CD4-positive, alpha-beta T cell (primary cell): ENCODE data around the gene E2F7. TPM values are rescaled to one million over a fixed set of nuclear protein-coding genes. Genes with fewer than 3 reads are reported as not detected.

ENCODE experiments used
- ATAC-seq: fragments of 200-7000 bp; cut with Tn5 transposase; one replicate; pipeline ENCODE4 v1.10.0; 2022; ENCODE audit warnings: mild to moderate bottlenecking; ENCODE audit not compliant: poor library complexity
- CTCF ChIA-PET: fragments of 350-600 bp; sonication (Branson Sonifier 250); formaldehyde crosslinking; loops from one replicate; lab custom pipeline; 2021; ENCODE audit warnings: antibody characterized with exemption, inconsistent platforms; lab: Charles Lee
- POLR2A ChIA-PET: fragments of 350-600 bp; sonication (Branson Sonifier 250); formaldehyde crosslinking; loops from one replicate; lab custom pipeline; 2021; ENCODE audit warnings: antibody characterized with exemption, inconsistent platforms; lab: Charles Lee
- DNase-seq, 14 experiments: peaks; one replicate each; pipeline ENCODE4 v3.0.0-alpha.2; 2013 to 2020; ENCODE audit warnings: mixed read lengths in 2 of 14
- H3K27ac ChIP-seq, 2 donors: one replicate each; pipeline versions ENCODE4 v1.5.1 to v1.7.0; 2013; ENCODE audit warnings: low read length in 2 of 2, low read depth in 1 of 2, mild to moderate bottlenecking in 1 of 2
- H3K27me3 ChIP-seq, 2 experiments: 1 replicate in 1 of 2; 2 replicates in 1 of 2; pipeline versions ENCODE4 v1.6.1 to v1.7.0; 2013; ENCODE audit warnings: low read length in 2 of 2, control low read depth in 1 of 2, mild to moderate bottlenecking in 1 of 2, moderate library complexity in 1 of 2; ENCODE audit not compliant: insufficient read depth in 2 of 2, control insufficient read depth in 1 of 2
- H3K36me3 ChIP-seq: one replicate; pipeline ENCODE4 v1.6.1; 2013; ENCODE audit warnings: low read length, control low read depth; ENCODE audit not compliant: insufficient read depth
- H3K4me1 ChIP-seq: one replicate; pipeline ENCODE4 v1.6.1; 2013; ENCODE audit warnings: low read length, control low read depth; ENCODE audit not compliant: insufficient read depth
- H3K4me3 ChIP-seq: one replicate; pipeline ENCODE4 v1.5.1; 2013; ENCODE audit warnings: mild to moderate bottlenecking, low read length, moderate library complexity
- H3K9me3 ChIP-seq, 2 experiments: 1 replicate in 1 of 2; 2 replicates in 1 of 2; pipeline versions ENCODE4 v1.6.1 to v1.7.0; 2013; ENCODE audit warnings: low read length in 2 of 2, mild to moderate bottlenecking in 2 of 2, control low read depth in 1 of 2, moderate library complexity in 1 of 2; ENCODE audit not compliant: control insufficient read depth in 1 of 2, insufficient read depth in 1 of 2
- H3K27ac Mint-ChIP-seq: one replicate; pipeline ENCODE4 v1.8.0; 2020; ENCODE audit warnings: mixed read lengths
- H3K27me3 Mint-ChIP-seq: one replicate; pipeline ENCODE4 v1.8.0; 2021; ENCODE audit warnings: mixed read lengths
- H3K36me3 Mint-ChIP-seq: one replicate; pipeline ENCODE4 v1.8.0; 2021; ENCODE audit warnings: low read depth, mixed read lengths
- H3K4me1 Mint-ChIP-seq: one replicate; pipeline ENCODE4 v1.8.0; 2021; ENCODE audit warnings: low read depth, mixed read lengths
- H3K4me3 Mint-ChIP-seq: one replicate; pipeline ENCODE4 v1.8.0; 2020; ENCODE audit warnings: mild to moderate bottlenecking, mixed read lengths
- H3K9me3 Mint-ChIP-seq: one replicate; pipeline ENCODE4 v1.8.0; 2020; ENCODE audit warnings: mixed read lengths
- CTCF ChIP-seq: fragments of 200-600 bp; IDR thresholded peaks from one replicate; pipeline ENCODE4 v1.8.0; 2022; ENCODE audit warnings: antibody characterized with exemption, mild to moderate bottlenecking
- intact Hi-C, 2 experiments: fragments of 100-400 bp; cut with DNase I in 1 of 2; cut with micrococcal nuclease in 1 of 2; formaldehyde crosslinking; loops; one replicate each; pipeline versions ENCODE4 v1.15.1 to v1.9.0; 2023 to 2025; cut with DNase I, micrococcal nuclease
- total RNA-seq, 174 experiments: library from RNA in 2 of 174; stranded (reverse) in 2 of 174; gene quantifications; one replicate each; pipeline ENCODE4 v1.2.3 and lab custom pipeline; 2021 to 2026

The E2F7 gene
- total RNA-seq, 2 experiments from 2014 or later = 0.14 to 0.16 TPM

- ATAC-seq (no peak), DNase-seq (no peak)
- Mint-ChIP-seq H3K4me3 (no peak overlapping the region), H3K4me1 (no peaks in the 10 kb centered on the region), H3K9me3 (no peaks in the 10 kb centered on the region), H3K27me3 (no peaks in the 10 kb centered on the region), H3K27ac (no peak overlapping the region), H3K36me3 (no peaks in the 10 kb centered on the region)
- CTCF ChIA-PET = no interaction called here
- Histone ChIP-seq H3K27me3 (no peaks in the 10 kb centered on the region), H3K4me1 (no peaks in the 10 kb centered on the region), H3K27ac (no peak overlapping the region), H3K9me3 (no peaks in the 10 kb centered on the region), H3K36me3 (no peaks in the 10 kb centered on the region), H3K4me3 (no peak overlapping the region)
- POLR2A ChIA-PET = no interaction called here
- intact Hi-C loops = no loop called here
- no peak for TF ChIP-seq CTCF
Measured at GRCh38 chr12:77016606-77017005, 48.8 kb downstream of the E2F7 start.

GRCh38 chr12:77013091-77013490, 52.3 kb downstream of the E2F7 start:
- H3K4me1 Mint-ChIP-seq = peaks cover 6% of the 10 kb centered on the region
- H3K27ac ChIP-seq = no peak overlapping the region
- peaks cover 18% of the 10 kb centered on the region for H3K27me3 Mint-ChIP-seq
- no peak for ATAC-seq
- ChIA-PET POLR2A (no interaction called here), CTCF (no interaction called here)
- no peak for DNase-seq
- intact Hi-C loops = loop anchor here in 1 of 2 experiments (5.0 kb wide), 1 partner anchor 221 kb away; no protein-coding TSS in a partner anchor
- no peaks in the 10 kb centered on the region for H3K9me3 Mint-ChIP-seq
- TF ChIP-seq CTCF = no peak
- H3K36me3 ChIP-seq = no peaks in the 10 kb centered on the region
- no peaks in the 10 kb centered on the region for H3K9me3 ChIP-seq
- H3K27ac Mint-ChIP-seq = no peak overlapping the region
- no peak overlapping the region for H3K4me3 Mint-ChIP-seq
- no peaks in the 10 kb centered on the region for H3K36me3 Mint-ChIP-seq
- no peak overlapping the region for H3K4me3 ChIP-seq
- no peaks in the 10 kb centered on the region for H3K4me1 ChIP-seq
- H3K27me3 ChIP-seq = peaks cover 0 to 4% of the 10 kb centered on the region in 2 experiments

GRCh38 chr12:77010691-77011548, 54.4 kb downstream of the E2F7 start:
- POLR2A ChIA-PET = interaction anchor here (0.8 to 1.4 kb wide), 3 partner anchors 10 to 389 kb away, joined by 3 to 10 read pairs (median 3); no protein-coding TSS in a partner anchor
- peaks cover 0 to 5% of the 10 kb centered on the region in 2 experiments for H3K27me3 ChIP-seq
- CTCF ChIA-PET = interaction anchor here (0.5 to 1.2 kb wide), 11 partner anchors 8 to 389 kb away, joined by 3 to 7 read pairs (median 3); no protein-coding TSS in a partner anchor
- H3K9me3 ChIP-seq = no peaks in the 10 kb centered on the region
- H3K27ac ChIP-seq = no peak overlapping the region
- Mint-ChIP-seq H3K27me3 (peaks cover 23% of the 10 kb centered on the region), H3K4me1 (peaks cover 6% of the 10 kb centered on the region), H3K27ac (no peak overlapping the region), H3K9me3 (no peaks in the 10 kb centered on the region), H3K36me3 (no peaks in the 10 kb centered on the region), H3K4me3 (no peak overlapping the region)
- no peak overlapping the region for H3K4me3 ChIP-seq
- TF ChIP-seq CTCF = peak; percentile 93
- no peaks in the 10 kb centered on the region for H3K4me1 ChIP-seq
- DNase-seq (peak; percentile 32 to 71 (median 52)), ATAC-seq (peak; percentile 72)
- intact Hi-C loops = loop anchor here (1.0 to 5.0 kb wide), 4 partner anchors 219 to 390 kb away; no protein-coding TSS in a partner anchor
- H3K36me3 ChIP-seq = no peaks in the 10 kb centered on the region
